Right kidney (tissue), 1 donor: Measurements from ENCODE around the gene SCN9A.
A peak's percentile ranks its signal among the peaks of the same experiment; 100 is the strongest.
"Not testable (repeated sequence)": the region's sequence is repeated elsewhere in the genome, so short reads cannot be mapped to it uniquely, and the experiment has no call there.

Source experiments
- DNase-seq: peaks from one replicate; pipeline ENCODE4 v3.0.0-alpha.2; 2016

Gene SCN9A

GRCh38 chr2:166240387-166241313 is 135.1 kb downstream of the SCN9A start:
- no peak for DNase-seq

DNA sequence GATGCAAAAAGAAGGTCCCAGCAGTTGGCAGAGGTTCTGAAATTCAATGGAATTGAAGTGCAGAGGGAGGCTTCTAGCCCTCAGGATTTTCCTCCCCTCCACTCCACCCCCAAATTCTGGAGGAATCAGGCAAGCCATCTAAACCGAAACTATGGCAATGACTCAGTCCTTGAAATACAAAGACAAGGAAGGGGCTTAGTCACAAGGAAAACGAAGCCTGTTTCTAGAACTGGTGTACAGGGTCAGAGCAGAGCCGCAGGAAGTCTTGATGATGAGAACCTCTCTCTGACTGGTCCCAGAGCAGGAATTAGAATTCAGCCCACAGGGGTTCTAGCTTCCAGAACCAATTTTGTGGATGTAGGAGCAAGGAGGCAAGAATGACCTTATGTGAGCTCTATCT is 136.2 kb downstream of the SCN9A start:
- DNase-seq, result no peak

DNA sequence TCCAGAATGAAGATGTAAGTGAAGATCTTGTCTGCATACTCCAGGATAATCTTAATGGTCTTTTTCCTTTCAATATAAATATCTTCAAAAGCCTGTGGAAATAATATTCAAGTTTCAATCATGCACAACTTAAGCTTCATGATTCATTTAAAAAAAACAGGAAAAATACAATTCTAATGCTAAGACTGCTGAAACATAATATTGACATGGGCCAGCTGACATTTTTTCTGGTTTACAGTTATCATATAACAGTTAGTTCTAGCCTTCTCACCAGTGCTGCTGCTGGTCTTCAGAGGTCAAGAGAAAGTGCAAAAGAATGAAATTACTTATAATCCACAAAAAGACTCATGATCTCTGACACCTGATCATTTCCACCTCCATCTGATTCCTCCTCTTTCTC is 137.6 kb downstream of the SCN9A start:
- DNase-seq, result no peak

- DNase-seq, result no peak
Measured at GRCh38 chr2:166234112-166234846, 141.5 kb downstream of the SCN9A start.

DNA sequence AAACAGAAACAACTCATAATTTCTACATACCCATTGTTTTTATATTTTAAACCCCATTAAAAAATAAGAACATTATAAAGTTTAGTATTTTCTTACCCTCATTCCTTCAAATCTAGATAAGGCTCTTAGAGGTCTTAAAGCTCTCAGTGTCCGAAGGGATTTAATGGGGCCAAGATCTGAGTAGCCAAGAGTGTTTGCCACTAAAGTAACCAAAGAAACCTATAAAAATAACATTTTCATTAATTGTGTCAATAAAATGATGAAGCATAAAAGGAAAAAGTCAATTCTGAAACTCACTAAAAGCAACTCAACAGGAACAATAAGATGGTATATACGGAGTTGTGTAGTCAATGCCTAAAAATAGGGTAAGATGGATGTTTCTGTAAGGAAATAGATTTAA is 142.5 kb downstream of the SCN9A start:
- no peak for DNase-seq

- DNase-seq, result no peak
Measured at GRCh38 chr2:166230724-166231070, 145.0 kb downstream of the SCN9A start.

DNA sequence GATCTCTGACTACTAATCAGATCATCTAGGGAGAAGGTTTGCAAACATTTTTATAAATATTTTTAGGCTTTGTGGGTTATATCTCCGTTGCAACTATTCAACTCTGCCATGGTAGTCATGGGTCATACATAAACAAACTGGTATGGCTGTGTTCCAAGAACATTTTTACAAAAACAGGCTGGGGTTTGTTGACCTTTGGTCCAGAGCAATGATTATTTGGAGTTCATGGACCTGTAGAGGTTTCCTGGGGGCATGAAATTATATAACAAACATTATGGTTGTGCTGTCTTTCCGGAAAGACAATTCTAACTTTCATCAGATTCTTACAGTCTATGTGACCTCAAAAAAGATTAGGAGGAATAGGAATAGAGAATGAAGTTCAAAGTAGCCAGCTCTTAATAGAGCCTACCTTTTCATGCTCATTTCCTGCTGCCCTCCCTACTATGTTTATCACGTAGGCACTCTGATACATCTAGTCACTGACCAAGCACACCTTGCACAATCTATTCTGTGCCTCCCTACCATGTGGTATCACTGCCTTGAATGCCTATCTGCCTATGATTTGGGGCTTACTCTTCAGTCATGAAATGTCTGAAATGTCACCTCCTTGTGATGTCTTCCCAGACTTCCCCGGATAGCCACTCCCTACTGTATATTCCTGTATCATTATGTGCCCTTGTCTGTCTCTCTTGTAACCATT is 145.6 kb downstream of the SCN9A start:
- DNase-seq, result no peak

DNA sequence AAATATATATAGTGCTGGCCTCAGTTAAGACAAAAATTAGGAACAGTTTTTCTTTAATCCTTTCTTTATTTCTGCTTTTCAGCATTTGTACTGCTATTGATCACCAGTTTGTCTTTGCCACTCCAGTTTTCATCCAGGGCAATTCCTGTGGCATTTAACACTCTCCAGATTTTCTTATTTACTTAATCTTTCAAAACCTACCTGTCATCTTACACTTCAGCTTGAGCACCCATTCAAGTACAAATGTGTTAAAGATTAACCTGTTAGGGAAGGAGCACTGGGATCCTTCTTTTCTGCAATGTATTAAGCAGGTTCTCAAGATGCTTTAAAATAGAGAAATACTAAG is 146.1 kb downstream of the SCN9A start:
- no peak for DNase-seq

DNA sequence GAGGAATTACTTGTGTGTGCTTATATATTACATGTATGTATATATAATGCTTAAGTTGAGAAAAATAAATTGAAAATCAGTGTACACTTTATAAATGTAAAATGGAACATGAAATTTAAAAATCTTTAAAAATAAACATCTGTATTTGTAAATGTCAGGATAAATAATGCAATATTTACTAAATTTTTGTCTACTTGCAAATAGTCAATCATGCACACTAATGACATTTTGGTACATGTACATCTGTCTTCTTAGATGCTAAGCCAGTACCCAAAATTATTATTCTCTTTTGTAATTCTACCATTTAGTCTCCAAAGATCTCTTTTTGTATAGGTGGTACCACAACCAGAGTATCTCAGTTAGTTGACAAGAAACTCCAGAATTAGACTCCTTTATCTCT is 151.5 kb downstream of the SCN9A start:
- no peak for DNase-seq

- no peak for DNase-seq
Measured at GRCh38 chr2:166223298-166223697, 152.4 kb downstream of the SCN9A start.

GRCh38 chr2:166211079-166211478 is 164.7 kb downstream of the SCN9A start:
- DNase-seq, result no peak

- not testable (repeated sequence) for DNase-seq
Measured at GRCh38 chr2:166209944-166210343, 165.8 kb downstream of the SCN9A start.

DNA sequence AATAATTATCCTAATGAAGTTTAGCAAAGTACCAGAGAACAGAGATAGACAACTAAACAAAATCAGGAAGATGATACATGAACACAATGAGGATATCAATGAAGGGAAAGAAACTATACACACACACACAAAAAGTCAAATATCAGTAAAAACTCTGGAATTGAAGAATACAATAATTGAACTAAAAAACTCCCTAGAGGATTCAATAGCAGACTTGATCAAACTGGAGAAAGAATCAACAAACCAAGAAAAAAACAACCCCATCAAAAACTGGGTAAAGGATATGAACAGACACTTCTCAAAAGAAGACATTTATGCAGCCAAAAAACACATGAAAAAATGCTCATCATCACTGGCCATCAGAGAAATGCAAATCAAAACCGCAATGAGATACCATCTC is 166.4 kb downstream of the SCN9A start:
- not testable (repeated sequence) for DNase-seq

DNA sequence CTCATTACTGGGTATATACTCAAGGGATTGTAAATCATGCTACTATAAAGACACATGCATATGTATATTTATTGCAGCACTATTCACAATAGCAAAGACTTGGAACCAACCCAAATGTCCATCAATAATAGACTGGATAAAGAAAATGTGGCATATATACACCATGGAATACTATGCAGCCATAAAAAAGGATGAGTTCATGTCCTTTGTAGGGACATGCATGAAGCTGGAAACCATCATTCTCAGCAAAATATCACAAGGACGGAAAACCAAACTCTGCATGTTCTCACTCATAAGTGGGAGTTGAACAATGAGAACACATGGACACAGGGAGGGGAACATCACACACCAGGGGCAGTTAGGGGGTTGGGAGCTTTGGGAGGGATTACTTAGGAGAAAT is 169.6 kb downstream of the SCN9A start:
- not testable (repeated sequence) for DNase-seq

DNA sequence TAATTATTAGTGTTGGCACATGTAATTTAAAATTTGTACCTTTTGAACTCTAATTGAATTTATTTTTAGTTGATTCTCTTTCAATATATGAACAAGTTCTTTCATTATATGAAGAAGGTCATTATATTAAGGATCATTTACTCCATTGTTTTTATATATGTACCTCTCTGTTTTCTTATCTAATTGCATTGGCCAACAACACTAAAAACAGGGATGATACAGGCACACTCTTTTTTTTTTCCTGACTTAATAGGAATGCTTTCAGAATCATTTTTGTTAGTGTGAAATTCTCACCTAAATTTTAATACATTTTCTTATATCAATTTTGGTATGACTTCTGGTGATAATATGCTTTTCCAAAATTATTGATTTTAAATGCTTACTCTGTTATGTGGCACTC is 173.0 kb downstream of the SCN9A start:
- no peak for DNase-seq

DNA sequence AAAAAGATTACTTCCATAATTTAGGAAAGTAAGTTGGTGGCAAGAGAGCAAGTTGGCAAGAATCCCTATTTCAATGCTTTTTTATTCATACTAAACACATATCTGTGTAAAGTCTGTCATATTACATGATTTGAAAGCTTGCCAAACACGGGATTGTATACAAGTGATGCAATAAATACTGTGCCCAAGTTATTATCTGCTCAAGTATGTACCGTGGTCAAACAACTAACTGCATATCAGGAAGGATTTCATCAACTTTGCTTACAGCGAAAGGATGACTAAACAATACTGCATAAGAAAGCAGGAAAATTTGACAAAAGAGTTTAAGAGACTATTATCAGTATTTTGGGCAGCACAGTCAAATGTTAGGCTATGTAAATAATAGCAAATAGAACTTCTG is 178.3 kb downstream of the SCN9A start:
- DNase-seq, result no peak

DNA sequence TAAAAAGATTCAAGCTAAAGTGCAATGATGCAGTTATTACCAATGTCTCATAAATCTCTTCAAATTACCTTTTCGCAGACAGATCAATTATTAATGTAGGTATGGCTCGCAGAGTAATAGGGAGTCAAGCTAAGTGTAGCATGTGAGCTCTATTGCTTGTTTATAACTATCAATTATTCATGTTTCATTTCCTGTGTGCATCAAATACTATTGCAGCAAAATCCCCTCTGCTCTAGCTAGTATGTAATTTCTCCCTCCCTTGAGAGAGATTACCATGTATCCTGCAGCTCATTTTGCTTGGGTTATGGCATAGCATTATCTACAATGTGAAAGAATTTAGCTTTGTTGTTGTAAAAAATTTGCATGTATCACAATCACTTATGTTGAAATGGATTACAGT is 182.3 kb downstream of the SCN9A start:
- no peak for DNase-seq

DNA sequence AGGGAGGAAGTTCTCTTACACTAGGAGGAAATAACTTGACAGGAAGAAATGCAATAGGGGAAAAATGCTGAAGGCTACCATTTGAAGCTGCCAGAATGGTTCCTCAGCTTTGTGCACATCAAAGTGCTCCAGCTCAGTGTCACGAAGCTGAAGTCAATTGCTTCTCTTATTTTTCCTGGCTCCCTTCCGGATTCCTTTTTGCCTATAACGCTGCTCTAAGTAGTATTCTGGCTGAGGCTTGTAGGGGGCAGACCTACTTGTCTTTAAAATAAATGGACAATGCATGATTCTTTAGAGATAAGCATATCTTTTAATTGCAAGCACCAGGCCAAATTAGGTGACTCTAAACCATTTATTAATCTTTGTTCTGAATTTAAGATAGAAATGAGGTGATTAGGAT is 187.7 kb downstream of the SCN9A start:
- no peak for DNase-seq

GRCh38 chr2:166184789-166185188 is 191.0 kb downstream of the SCN9A start:
- no peak for DNase-seq

DNA sequence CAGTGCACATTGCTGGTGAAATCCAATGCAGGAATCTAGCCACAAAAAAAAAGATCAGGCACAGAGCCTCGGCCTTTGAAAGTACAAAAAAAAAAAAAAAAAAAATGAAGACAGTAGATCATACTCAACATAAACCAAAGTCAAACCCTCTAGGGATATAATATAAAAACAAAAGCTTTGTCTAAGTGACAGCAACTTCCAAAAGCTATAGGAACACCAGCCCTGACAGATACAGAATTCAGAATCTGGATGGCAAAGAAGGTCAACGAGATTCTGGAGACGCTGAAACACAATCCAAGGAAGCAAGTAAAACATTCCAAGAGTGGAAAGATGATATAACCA is 194.0 kb downstream of the SCN9A start:
- no peak for DNase-seq

GRCh38 chr2:166180951-166181812 is 194.6 kb downstream of the SCN9A start:
- peak; percentile 17 for DNase-seq

GRCh38 chr2:166179201-166179600 is 196.5 kb downstream of the SCN9A start:
- no peak for DNase-seq
